Effector memory CD4-positive, alpha-beta T cell (primary cell): ENCODE results near the gene SCAPER.

Experiments used
- DNase-seq, 3 donors: peaks; one replicate each; pipeline ENCODE4 v3.0.0-alpha.2; 2020
- H3K27ac ChIP-seq: 2 replicates; pipeline ENCODE4 v1.7.0; 2013; ENCODE audit warnings: mild to moderate bottlenecking, low read length, moderate library complexity; ENCODE audit not compliant: insufficient read depth, poor library complexity, severe bottlenecking
- H3K27me3 ChIP-seq: replicated peaks from 2 replicates; pipeline ENCODE4 v1.7.0; 2013; ENCODE audit warnings: mild to moderate bottlenecking, low read length; ENCODE audit not compliant: insufficient read depth, control insufficient read depth, poor library complexity, severe bottlenecking
- H3K36me3 ChIP-seq: 2 replicates; pipeline ENCODE4 v1.7.0; 2013; ENCODE audit warnings: mild to moderate bottlenecking, low read length, moderate library complexity; ENCODE audit not compliant: control insufficient read depth, insufficient read depth
- H3K4me1 ChIP-seq: 2 replicates; pipeline ENCODE4 v1.7.0; 2013; ENCODE audit warnings: low read length, mild to moderate bottlenecking; ENCODE audit not compliant: control insufficient read depth, insufficient read depth, poor library complexity, severe bottlenecking
- H3K4me3 ChIP-seq: 2 replicates; pipeline ENCODE4 v1.7.0; 2013; ENCODE audit warnings: low read length, low read depth, mild to moderate bottlenecking; ENCODE audit not compliant: insufficient read depth, poor library complexity, severe bottlenecking
- H3K9me3 ChIP-seq: 2 replicates; pipeline ENCODE4 v1.7.0; 2013; ENCODE audit warnings: mild to moderate bottlenecking, low read length, moderate library complexity; ENCODE audit not compliant: control insufficient read depth

The SCAPER gene

GRCh38 chr15:76330080-76330680 lies 575.0 kb downstream of the SCAPER start:
- no peak overlapping the region for H3K27ac ChIP-seq
- H3K4me3 ChIP-seq = no peak overlapping the region
- no peaks in the 10 kb centered on the region for H3K9me3 ChIP-seq
- H3K36me3 ChIP-seq = no peaks in the 10 kb centered on the region
- DNase-seq = no peak
- peaks cover 1% of the 10 kb centered on the region for H3K4me1 ChIP-seq
- H3K27me3 ChIP-seq = peaks cover 14% of the 10 kb centered on the region

- no peak for DNase-seq
- Histone ChIP-seq H3K36me3 (no peaks in the 10 kb centered on the region), H3K27ac (no peak overlapping the region), H3K4me3 (no peak overlapping the region), H3K4me1 (no peaks in the 10 kb centered on the region), H3K27me3 (peaks cover 6% of the 10 kb centered on the region), H3K9me3 (no peaks in the 10 kb centered on the region)
Measured at GRCh38 chr15:76328958-76329357, 576.2 kb downstream of the SCAPER start.

- H3K36me3 ChIP-seq = no peaks in the 10 kb centered on the region
- no peak overlapping the region for H3K27ac ChIP-seq
- peaks cover 5% of the 10 kb centered on the region for H3K27me3 ChIP-seq
- DNase-seq = no peak
- H3K4me1 ChIP-seq = no peaks in the 10 kb centered on the region
- H3K4me3 ChIP-seq = no peak overlapping the region
- no peaks in the 10 kb centered on the region for H3K9me3 ChIP-seq
Measured at GRCh38 chr15:76328106-76328696, 576.9 kb downstream of the SCAPER start.

GRCh38 chr15:76327191-76328105 lies 577.7 kb downstream of the SCAPER start:
- Histone ChIP-seq H3K9me3 (no peaks in the 10 kb centered on the region), H3K36me3 (no peaks in the 10 kb centered on the region), H3K4me1 (no peaks in the 10 kb centered on the region), H3K27me3 (peaks cover 11% of the 10 kb centered on the region), H3K4me3 (no peak overlapping the region), H3K27ac (no peak overlapping the region)
- no peak for DNase-seq

GRCh38 chr15:76325704-76326103 lies 579.4 kb downstream of the SCAPER start:
- Histone ChIP-seq H3K9me3 (no peaks in the 10 kb centered on the region), H3K27me3 (peaks cover 11% of the 10 kb centered on the region), H3K36me3 (no peaks in the 10 kb centered on the region), H3K27ac (no peak overlapping the region), H3K4me3 (no peak overlapping the region), H3K4me1 (no peaks in the 10 kb centered on the region)
- no peak for DNase-seq

GRCh38 chr15:76324066-76324465 lies 581.1 kb downstream of the SCAPER start:
- no peak overlapping the region for H3K4me3 ChIP-seq
- no peak for DNase-seq
- H3K36me3 ChIP-seq = no peaks in the 10 kb centered on the region
- peaks cover 11% of the 10 kb centered on the region for H3K27me3 ChIP-seq
- H3K27ac ChIP-seq = no peak overlapping the region
- no peaks in the 10 kb centered on the region for H3K4me1 ChIP-seq
- no peaks in the 10 kb centered on the region for H3K9me3 ChIP-seq

GRCh38 chr15:76321602-76322001 lies 583.5 kb downstream of the SCAPER start:
- H3K27ac ChIP-seq = no peak overlapping the region
- H3K36me3 ChIP-seq = no peaks in the 10 kb centered on the region
- no peaks in the 10 kb centered on the region for H3K4me1 ChIP-seq
- H3K4me3 ChIP-seq = no peak overlapping the region
- DNase-seq = no peak
- no peaks in the 10 kb centered on the region for H3K9me3 ChIP-seq
- H3K27me3 ChIP-seq = peaks cover 11% of the 10 kb centered on the region

- no peak for DNase-seq
- Histone ChIP-seq H3K27ac (no peak overlapping the region), H3K4me3 (no peak overlapping the region), H3K4me1 (no peaks in the 10 kb centered on the region), H3K27me3 (peaks cover 11% of the 10 kb centered on the region), H3K9me3 (no peaks in the 10 kb centered on the region), H3K36me3 (no peaks in the 10 kb centered on the region)
Measured at GRCh38 chr15:76321171-76321570, 584.0 kb downstream of the SCAPER start.

- Histone ChIP-seq H3K36me3 (no peaks in the 10 kb centered on the region), H3K27me3 (peaks cover 11% of the 10 kb centered on the region), H3K27ac (no peak overlapping the region), H3K9me3 (no peaks in the 10 kb centered on the region), H3K4me1 (no peaks in the 10 kb centered on the region), H3K4me3 (no peak overlapping the region)
- no peak for DNase-seq
Measured at GRCh38 chr15:76320012-76320411, 585.1 kb downstream of the SCAPER start.

GRCh38 chr15:76313731-76314130 lies 591.4 kb downstream of the SCAPER start:
- DNase-seq = no peak
- no peak overlapping the region for H3K4me3 ChIP-seq
- H3K4me1 ChIP-seq = peaks cover 7% of the 10 kb centered on the region
- H3K36me3 ChIP-seq = no peaks in the 10 kb centered on the region
- no peak overlapping the region for H3K27ac ChIP-seq
- no peaks in the 10 kb centered on the region for H3K27me3 ChIP-seq
- H3K9me3 ChIP-seq = no peaks in the 10 kb centered on the region
